ENCODE results near the gene MYL7.

MYL7 gene

DNA sequence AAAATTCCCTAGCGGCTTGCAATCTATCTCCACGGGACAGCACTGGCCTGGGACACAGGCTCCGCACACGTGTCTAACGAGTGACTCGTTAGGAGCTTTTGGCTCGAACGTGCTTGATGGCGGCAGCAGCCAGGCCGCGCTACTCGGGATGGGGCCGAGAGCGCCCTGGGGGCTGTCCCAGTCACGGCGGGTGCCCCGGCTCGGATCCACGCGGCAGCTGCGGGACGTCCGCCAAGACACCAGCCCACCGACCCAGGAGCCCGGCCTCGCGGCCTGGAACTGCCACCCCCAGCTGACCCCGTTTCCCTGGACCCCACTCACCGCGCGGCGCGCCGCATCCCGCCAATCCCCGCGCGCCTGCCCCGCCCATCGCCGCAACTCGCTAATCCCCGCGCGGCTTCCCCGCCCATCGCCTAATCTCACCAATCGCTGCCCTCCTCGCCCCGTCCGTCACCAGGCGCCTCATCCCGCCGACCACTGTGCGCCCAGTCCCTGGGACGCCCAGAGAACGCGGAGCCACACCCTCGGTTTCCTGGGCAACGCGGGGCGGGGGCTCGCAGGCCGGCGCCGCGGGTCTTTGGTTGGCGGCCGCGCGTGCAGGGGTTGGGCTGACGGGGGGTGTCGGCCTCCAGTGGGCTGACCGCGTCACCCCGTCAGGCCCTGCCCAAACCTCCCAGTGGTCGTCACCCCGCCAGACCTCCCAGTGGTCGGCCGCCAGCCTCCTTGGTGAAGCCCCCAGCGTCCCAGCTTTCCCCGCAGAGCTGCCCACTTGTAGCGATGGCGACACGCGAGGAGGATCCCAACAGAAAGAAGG lies 17.7 kb downstream of the MYL7 start, which contains the start of gene POLD2:
Gene POLD2 (minus strand): TSS at position 359 of the 814 bp plus-strand sequence. CDS start 1,495 bp downstream, outside the sequence.
- Histone ChIP-seq H2BK120ac (ENCODE audit: low read depth, low read length) (no peak within 1 kb of the TSS), H3K4me2 (ENCODE audit: insufficient read depth, low read length, poor library complexity, severe bottlenecking) (peak within 1 kb of the TSS; percentile 90)
- WGBS, 2 donors (ENCODE audit: extremely low coverage in 2 of 2, insufficient read length in 2 of 2, insufficient replicate concordance in 1 of 2): no CpG with 5 or more reads among the region's 86 CpGs

DNA sequence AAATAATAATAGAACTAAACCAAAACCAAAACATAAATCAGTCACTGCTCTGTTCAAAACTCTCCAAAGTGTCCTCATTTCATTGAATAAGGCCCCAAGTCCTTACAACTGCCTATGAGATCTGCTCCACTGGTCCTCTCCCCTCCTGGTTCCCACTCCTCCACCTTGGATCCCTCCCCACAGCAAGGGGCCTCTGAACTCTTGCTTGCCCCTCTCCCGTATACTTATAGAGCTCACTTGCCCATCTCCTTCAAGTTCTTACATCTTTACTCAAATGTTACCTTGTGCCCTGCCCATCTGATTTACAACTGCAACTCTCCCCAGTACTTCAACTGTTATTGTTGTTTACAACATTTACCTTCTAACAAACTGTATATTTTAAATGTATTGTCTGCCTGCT lies 18.6 kb downstream of the MYL7 start:
- peaks cover 32 to 43% of the 10 kb centered on the region in 2 donors for H3K36me3 ChIP-seq (replicated peaks in 1 of 2; ENCODE audit: control insufficient read depth in 2 of 2, insufficient read depth in 2 of 2, low read length in 2 of 2)
- H3K18ac ChIP-seq (ENCODE audit: low read length): no peak overlapping the region
- H3K27me3 ChIP-seq (ENCODE audit: control insufficient read depth in 3 of 3, insufficient read depth in 3 of 3, low read depth in 1 of 3, low read length in 3 of 3): peaks cover 0 to 2% (median 0%) of the 10 kb centered on the region in 3 experiments
- H3K9me3 ChIP-seq (replicated peaks in 1 of 2; ENCODE audit: control insufficient read depth in 2 of 2, insufficient read depth in 1 of 2, low read depth in 1 of 2, low read length in 2 of 2): no peaks in the 10 kb centered on the region
- no peak overlapping the region for H2BK12ac ChIP-seq (ENCODE audit: low read length)
- no peak overlapping the region for H2BK15ac ChIP-seq (ENCODE audit: low read length)
- H3K9ac ChIP-seq (ENCODE audit: low read depth, low read length, poor library complexity): no peak overlapping the region
- H3K4me1 ChIP-seq (ENCODE audit: control insufficient read depth in 2 of 2, insufficient read depth in 1 of 2, low read depth in 1 of 2, low read length in 2 of 2): peaks cover 4 to 12% of the 10 kb centered on the region in 2 donors
- H3K4me3 ChIP-seq (ENCODE audit: low read length in 2 of 2): peak overlapping the region; percentile 69 to 87
- no peak overlapping the region for H3K4ac ChIP-seq (ENCODE audit: low read length)
- H4K8ac ChIP-seq (ENCODE audit: low read depth, low read length): no peak overlapping the region
- H3K14ac ChIP-seq (ENCODE audit: low read length): no peak overlapping the region
- H2AK5ac ChIP-seq (ENCODE audit: low read depth, low read length): no peak overlapping the region
- no CpG with 5 or more reads among the region's 1 CpG for WGBS, 2 donors (ENCODE audit: extremely low coverage in 2 of 2, insufficient read length in 2 of 2, insufficient replicate concordance in 1 of 2)
- H2BK120ac ChIP-seq (ENCODE audit: low read depth, low read length): no peak overlapping the region
- H3K79me1 ChIP-seq (ENCODE audit: low read depth, low read length): peaks cover 4% of the 10 kb centered on the region
- no peak overlapping the region for H2BK5ac ChIP-seq (ENCODE audit: low read length)
- no peak for DNase-seq (ENCODE audit: low spot score)
- H4K91ac ChIP-seq (ENCODE audit: low read depth, low read length, poor library complexity): no peak overlapping the region
- no peak overlapping the region for H2AFZ ChIP-seq (ENCODE audit: low read length)
- no peak overlapping the region for H3K27ac ChIP-seq (replicated peaks; ENCODE audit: low read length)
- H3K23ac ChIP-seq (ENCODE audit: low read depth, low read length, poor library complexity): no peak overlapping the region
- H3K4me2 ChIP-seq (ENCODE audit: insufficient read depth, low read length, poor library complexity, severe bottlenecking): peak overlapping the region; percentile 32

More for the DNA sequence above, 17.7 kb downstream of the MYL7 start, which contains the start of gene POLD2:
- Histone ChIP-seq H3K4ac (ENCODE audit: low read length) (no peak within 1 kb of the TSS), H3K9me3 (replicated peaks in 1 of 2; ENCODE audit: control insufficient read depth in 2 of 2, insufficient read depth in 1 of 2, low read depth in 1 of 2, low read length in 2 of 2) (peaks cover 0 to 4% of the 10 kb centered on the region in 2 donors), H3K4me3 (ENCODE audit: low read length in 2 of 2) (peak within 1 kb of the TSS; percentile 87 to 91), H2AFZ (ENCODE audit: low read length) (peak within 1 kb of the TSS; percentile 97), H3K4me1 (ENCODE audit: control insufficient read depth in 2 of 2, insufficient read depth in 1 of 2, low read depth in 1 of 2, low read length in 2 of 2) (peaks cover 4 to 12% of the 10 kb centered on the region in 2 donors), H3K18ac (ENCODE audit: low read length) (peak within 1 kb of the TSS; percentile 97), H4K91ac (ENCODE audit: low read depth, low read length, poor library complexity) (no peak within 1 kb of the TSS), H3K27me3 (ENCODE audit: control insufficient read depth in 3 of 3, insufficient read depth in 3 of 3, low read depth in 1 of 3, low read length in 3 of 3) (peaks cover 0 to 2% (median 0%) of the 10 kb centered on the region in 3 experiments), H3K23ac (ENCODE audit: low read depth, low read length, poor library complexity) (peak within 1 kb of the TSS; percentile 86), H3K79me1 (ENCODE audit: low read depth, low read length) (peaks cover 3% of the 10 kb centered on the region), H2BK15ac (ENCODE audit: low read length) (no peak within 1 kb of the TSS), H3K36me3 (replicated peaks in 1 of 2; ENCODE audit: control insufficient read depth in 2 of 2, insufficient read depth in 2 of 2, low read length in 2 of 2) (peaks cover 27 to 34% of the 10 kb centered on the region in 2 donors), H3K27ac (replicated peaks; ENCODE audit: low read length) (no peak within 1 kb of the TSS), H3K9ac (ENCODE audit: low read depth, low read length, poor library complexity) (peak within 1 kb of the TSS; percentile 92), H3K14ac (ENCODE audit: low read length) (no peak within 1 kb of the TSS), H2BK5ac (ENCODE audit: low read length) (no peak within 1 kb of the TSS), H2AK5ac (ENCODE audit: low read depth, low read length) (no peak within 1 kb of the TSS), H2BK12ac (ENCODE audit: low read length) (no peak within 1 kb of the TSS), H4K8ac (ENCODE audit: low read depth, low read length) (no peak within 1 kb of the TSS)
- DNase-seq (ENCODE audit: low spot score): peak; percentile 95

DNA sequence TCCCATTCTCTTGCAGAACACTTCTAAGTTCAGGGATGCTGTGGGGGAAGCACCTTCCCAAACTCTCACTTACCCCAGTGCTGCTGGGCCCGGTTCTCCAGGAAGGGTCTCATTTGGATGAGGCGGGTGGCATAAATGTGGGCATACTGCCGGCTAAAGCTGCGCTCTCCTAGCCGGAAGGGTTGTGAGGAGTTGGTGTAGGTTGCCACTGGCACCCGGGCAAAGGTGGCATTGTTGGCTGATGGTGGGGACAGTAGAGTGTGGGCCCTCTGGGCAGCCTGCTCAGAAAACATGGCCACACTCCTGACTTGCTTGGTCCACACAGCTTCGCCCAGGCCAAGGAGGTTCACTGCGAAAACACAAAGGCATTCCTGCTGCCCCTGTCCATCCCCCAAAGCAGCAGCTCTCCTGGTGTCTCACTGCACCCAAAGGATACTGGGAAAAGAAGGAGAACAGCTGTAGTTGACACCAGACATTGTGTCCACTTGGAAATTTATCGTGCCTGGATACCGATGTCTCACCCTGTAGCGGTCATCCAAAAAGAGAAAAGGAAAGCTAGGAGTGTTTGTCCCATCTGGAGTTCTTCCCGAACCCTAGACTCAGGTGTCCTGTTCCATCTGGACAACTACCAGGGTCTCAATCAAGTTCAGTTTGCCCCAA lies 19.2 kb downstream of the MYL7 start:
- no peak overlapping the region for H2BK5ac ChIP-seq (ENCODE audit: low read length)
- no peak overlapping the region for H3K14ac ChIP-seq (ENCODE audit: low read length)
- peaks cover 0 to 2% (median 0%) of the 10 kb centered on the region in 3 experiments for H3K27me3 ChIP-seq (ENCODE audit: control insufficient read depth in 3 of 3, insufficient read depth in 3 of 3, low read depth in 1 of 3, low read length in 3 of 3)
- no peak overlapping the region for H2AFZ ChIP-seq (ENCODE audit: low read length)
- H3K4me3 ChIP-seq (ENCODE audit: low read length in 2 of 2): peak overlapping the region in 1 of 2 donors; percentile 87
- WGBS, 2 donors (ENCODE audit: extremely low coverage in 2 of 2, insufficient read length in 2 of 2, insufficient replicate concordance in 1 of 2): no CpG with 5 or more reads among the region's 12 CpGs
- H3K9ac ChIP-seq (ENCODE audit: low read depth, low read length, poor library complexity): peak overlapping the region; percentile 47
- no peak overlapping the region for H4K8ac ChIP-seq (ENCODE audit: low read depth, low read length)
- DNase-seq (ENCODE audit: low spot score): no peak
- no peak overlapping the region for H3K27ac ChIP-seq (replicated peaks; ENCODE audit: low read length)
- no peak overlapping the region for H2BK120ac ChIP-seq (ENCODE audit: low read depth, low read length)
- peaks cover 4 to 12% of the 10 kb centered on the region in 2 donors for H3K4me1 ChIP-seq (ENCODE audit: control insufficient read depth in 2 of 2, insufficient read depth in 1 of 2, low read depth in 1 of 2, low read length in 2 of 2)
- H3K9me3 ChIP-seq (replicated peaks in 1 of 2; ENCODE audit: control insufficient read depth in 2 of 2, insufficient read depth in 1 of 2, low read depth in 1 of 2, low read length in 2 of 2): no peaks in the 10 kb centered on the region
- no peak overlapping the region for H3K4ac ChIP-seq (ENCODE audit: low read length)
- peaks cover 38 to 49% of the 10 kb centered on the region in 2 donors for H3K36me3 ChIP-seq (replicated peaks in 1 of 2; ENCODE audit: control insufficient read depth in 2 of 2, insufficient read depth in 2 of 2, low read length in 2 of 2)
- no peak overlapping the region for H2AK5ac ChIP-seq (ENCODE audit: low read depth, low read length)
- H2BK12ac ChIP-seq (ENCODE audit: low read length): no peak overlapping the region
- no peak overlapping the region for H3K23ac ChIP-seq (ENCODE audit: low read depth, low read length, poor library complexity)
- no peak overlapping the region for H4K91ac ChIP-seq (ENCODE audit: low read depth, low read length, poor library complexity)
- H3K18ac ChIP-seq (ENCODE audit: low read length): no peak overlapping the region
- H3K79me1 ChIP-seq (ENCODE audit: low read depth, low read length): peaks cover 8% of the 10 kb centered on the region
- H3K4me2 ChIP-seq (ENCODE audit: insufficient read depth, low read length, poor library complexity, severe bottlenecking): no peak overlapping the region
- H2BK15ac ChIP-seq (ENCODE audit: low read length): no peak overlapping the region

DNA sequence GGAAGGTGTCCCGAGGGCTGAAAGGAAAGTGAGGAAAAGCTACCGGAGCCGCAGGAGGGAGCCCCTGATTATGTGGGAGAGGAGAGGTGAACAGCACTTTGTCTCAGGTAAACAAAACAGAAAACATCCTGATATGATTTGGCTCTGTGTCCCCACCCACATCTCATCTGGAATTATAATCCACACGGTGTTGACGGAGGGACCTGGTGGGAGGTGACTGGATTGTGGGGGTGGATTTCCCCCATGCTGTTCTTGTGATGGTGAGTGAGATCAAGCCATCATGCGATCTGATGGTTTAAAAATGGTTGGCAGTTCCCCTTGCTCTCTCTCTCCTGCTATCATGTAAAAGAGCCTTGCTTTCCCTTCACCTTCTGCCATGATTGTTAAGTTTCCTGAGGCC lies 20.7 kb downstream of the MYL7 start:
- Histone ChIP-seq H3K36me3 (replicated peaks in 1 of 2; ENCODE audit: control insufficient read depth in 2 of 2, insufficient read depth in 2 of 2, low read length in 2 of 2) (peaks cover 49 to 64% of the 10 kb centered on the region in 2 donors), H3K4me3 (ENCODE audit: low read length in 2 of 2) (no peak overlapping the region), H2BK120ac (ENCODE audit: low read depth, low read length) (no peak overlapping the region), H4K8ac (ENCODE audit: low read depth, low read length) (no peak overlapping the region), H3K9me3 (replicated peaks in 1 of 2; ENCODE audit: control insufficient read depth in 2 of 2, insufficient read depth in 1 of 2, low read depth in 1 of 2, low read length in 2 of 2) (no peaks in the 10 kb centered on the region), H4K91ac (ENCODE audit: low read depth, low read length, poor library complexity) (no peak overlapping the region), H2AK5ac (ENCODE audit: low read depth, low read length) (no peak overlapping the region), H2AFZ (ENCODE audit: low read length) (no peak overlapping the region), H2BK5ac (ENCODE audit: low read length) (peak overlapping the region; percentile 88), H2BK15ac (ENCODE audit: low read length) (no peak overlapping the region), H3K14ac (ENCODE audit: low read length) (no peak overlapping the region), H3K4me2 (ENCODE audit: insufficient read depth, low read length, poor library complexity, severe bottlenecking) (no peak overlapping the region), H3K4me1 (ENCODE audit: control insufficient read depth in 2 of 2, insufficient read depth in 1 of 2, low read depth in 1 of 2, low read length in 2 of 2) (peaks cover 4 to 12% of the 10 kb centered on the region in 2 donors), H3K18ac (ENCODE audit: low read length) (no peak overlapping the region), H2BK12ac (ENCODE audit: low read length) (no peak overlapping the region), H3K79me1 (ENCODE audit: low read depth, low read length) (peaks cover 8% of the 10 kb centered on the region), H3K4ac (ENCODE audit: low read length) (no peak overlapping the region), H3K9ac (ENCODE audit: low read depth, low read length, poor library complexity) (no peak overlapping the region), H3K27ac (replicated peaks; ENCODE audit: low read length) (no peak overlapping the region), H3K27me3 (ENCODE audit: control insufficient read depth in 3 of 3, insufficient read depth in 3 of 3, low read depth in 1 of 3, low read length in 3 of 3) (no peaks in the 10 kb centered on the region), H3K23ac (ENCODE audit: low read depth, low read length, poor library complexity) (no peak overlapping the region)
- WGBS, 2 donors (ENCODE audit: extremely low coverage in 2 of 2, insufficient read length in 2 of 2, insufficient replicate concordance in 1 of 2): no CpG with 5 or more reads among the region's 6 CpGs
- DNase-seq (ENCODE audit: low spot score): no peak
